HEK293 (cell line): Measurements from ENCODE around the gene KRT4.

ENCODE experiments used
- CTCF ChIA-PET: fragments of 350-600 bp; formaldehyde crosslinking; extraction: SDS; loops from one replicate; lab custom pipeline; 2021; ENCODE audit warnings: antibody characterized with exemption; lab: Yijun Ruan, JAX
- POLR2A ChIA-PET: fragments of 300-600 bp; formaldehyde crosslinking; extraction: SDS; loops from one replicate; lab custom pipeline; 2020; ENCODE audit warnings: antibody characterized with exemption, inconsistent platforms; lab: Yijun Ruan, JAX
- H3K27ac ChIP-seq: fragments of 200-500 bp; sonication (Bioruptor generic); 2 replicates; pipeline ENCODE4 v1.5.1; 2014; ENCODE audit warnings: low read depth, low read length, control low read depth, inconsistent platforms; ENCODE audit errors: extremely low read depth
- H3K36me3 ChIP-seq, 2 experiments: fragments of 200-500 bp in 1 of 2; sonication (Bioruptor generic) in 1 of 2; 1 replicate in 1 of 2; 2 replicates in 1 of 2; pipeline ENCODE4 v1.5.1; 2014 to 2017; ENCODE audit warnings: inconsistent platforms in 2 of 2, low read length in 2 of 2; ENCODE audit not compliant: control insufficient read depth in 2 of 2, insufficient read depth in 1 of 2
- H3K4me1 ChIP-seq: fragments of 200-500 bp; sonication (Bioruptor generic); 2 replicates; pipeline ENCODE4 v1.5.1; 2014; ENCODE audit warnings: mild to moderate bottlenecking, low read length, inconsistent platforms; ENCODE audit not compliant: control insufficient read depth, insufficient read depth
- H3K4me3 ChIP-seq: 2 replicates; pipeline ENCODE4 v1.5.1; 2011; ENCODE audit warnings: low read depth, mild to moderate bottlenecking, control low read depth, low read length, moderate library complexity
- H3K9me3 ChIP-seq: fragments of 200-500 bp; sonication (Bioruptor generic); 2 replicates; pipeline ENCODE4 v1.5.1; 2014; ENCODE audit warnings: low read depth, low read length, inconsistent platforms; ENCODE audit not compliant: control insufficient read depth, insufficient read depth
- EGR2 ChIP-seq: fragments of 450-650 bp; formaldehyde crosslinking; IDR thresholded peaks from 2 replicates; pipeline ENCODE4 v1.5.1; 2016; ENCODE audit warnings: low read depth, missing biosample characterization, missing genetic modification characterization
- IKZF3 ChIP-seq: fragments of 450-650 bp; IDR thresholded peaks from 2 replicates; pipeline ENCODE4 v1.5.0; 2018; ENCODE audit warnings: missing biosample characterization, mild to moderate bottlenecking, missing genetic modification characterization, moderate library complexity
- KLF7 ChIP-seq: fragments of 450-650 bp; formaldehyde crosslinking; IDR thresholded peaks from 2 replicates; pipeline ENCODE4 v1.5.1; 2016; ENCODE audit warnings: missing biosample characterization, missing genetic modification characterization, borderline replicate concordance
- SETDB1 ChIP-seq: IDR thresholded peaks from one replicate; pipeline ENCODE4 v1.6.1; 2017; ENCODE audit warnings: mild to moderate bottlenecking, low read length, moderate library complexity, mixed read lengths; ENCODE audit not compliant: insufficient read length
- ZEB2 ChIP-seq: fragments of 450-650 bp; formaldehyde crosslinking; IDR thresholded peaks from 2 replicates; pipeline ENCODE4 v1.5.1; 2016; ENCODE audit warnings: missing biosample characterization, missing genetic modification characterization
- ZFP37 ChIP-seq: fragments of 450-650 bp; formaldehyde crosslinking; IDR thresholded peaks from 2 replicates; pipeline ENCODE4 v1.5.1; 2016; ENCODE audit warnings: missing biosample characterization, missing genetic modification characterization
- ZIC2 ChIP-seq: fragments of 450-650 bp; formaldehyde crosslinking; IDR thresholded peaks from 2 replicates; pipeline ENCODE4 v1.5.1; 2016; ENCODE audit warnings: missing biosample characterization, missing genetic modification characterization
- ZNF133 ChIP-seq: fragments of 450-650 bp; formaldehyde crosslinking; IDR thresholded peaks from 2 replicates; pipeline ENCODE4 v1.5.1; 2016; ENCODE audit warnings: missing biosample characterization, missing genetic modification characterization
- ZNF174 ChIP-seq: fragments of 450-650 bp; formaldehyde crosslinking; IDR thresholded peaks from 2 replicates; pipeline ENCODE4 v1.5.0; 2017; ENCODE audit warnings: missing biosample characterization, mild to moderate bottlenecking, missing genetic modification characterization
- ZNF239 ChIP-seq: fragments of 450-650 bp; formaldehyde crosslinking; IDR thresholded peaks from 2 replicates; pipeline ENCODE4 v1.5.1; 2016; ENCODE audit warnings: missing biosample characterization, missing genetic modification characterization
- ZNF324 ChIP-seq: fragments of 450-650 bp; formaldehyde crosslinking; IDR thresholded peaks from 2 replicates; pipeline ENCODE4 v1.5.1; 2016; ENCODE audit warnings: missing biosample characterization, missing genetic modification characterization
- ZNF391 ChIP-seq: fragments of 450-650 bp; formaldehyde crosslinking; IDR thresholded peaks from 2 replicates; pipeline ENCODE4 v1.5.1; 2016; ENCODE audit warnings: low read depth, missing biosample characterization, missing genetic modification characterization, borderline replicate concordance
- ZNF473 ChIP-seq: fragments of 450-650 bp; formaldehyde crosslinking; IDR thresholded peaks from 2 replicates; pipeline ENCODE4 v1.5.1; 2017; ENCODE audit warnings: missing biosample characterization, missing genetic modification characterization
- ZNF501 ChIP-seq: fragments of 450-650 bp; formaldehyde crosslinking; IDR thresholded peaks from 2 replicates; pipeline ENCODE4 v1.5.1; 2016; ENCODE audit warnings: missing biosample characterization, missing genetic modification characterization
- ZNF561 ChIP-seq: fragments of 450-650 bp; IDR thresholded peaks from 2 replicates; pipeline ENCODE4 v1.5.1; 2018; ENCODE audit warnings: missing biosample characterization, missing genetic modification characterization, borderline replicate concordance
- ZNF670 ChIP-seq: fragments of 450-650 bp; formaldehyde crosslinking; IDR thresholded peaks from 2 replicates; pipeline ENCODE4 v1.5.1; 2016; ENCODE audit warnings: missing biosample characterization, missing genetic modification characterization, low read depth
- ZNF791 ChIP-seq: fragments of 450-650 bp; formaldehyde crosslinking; IDR thresholded peaks from 2 replicates; pipeline ENCODE4 v1.5.1; 2016; ENCODE audit warnings: missing biosample characterization, missing genetic modification characterization
- ZNF830 ChIP-seq: fragments of 450-650 bp; IDR thresholded peaks from 2 replicates; pipeline ENCODE4 v1.5.0; 2018; ENCODE audit warnings: missing biosample characterization, missing genetic modification characterization, low read depth, mild to moderate bottlenecking, moderate library complexity
- TF ChIP-seq, protein P1 (sequence below): fragments of 450-650 bp; formaldehyde crosslinking; IDR thresholded peaks from 2 replicates; pipeline ENCODE4 v1.5.1; 2017; ENCODE audit warnings: missing biosample characterization, missing genetic modification characterization
- TF ChIP-seq, protein P2 (sequence below): sonication (generic); formaldehyde crosslinking; IDR thresholded peaks from 2 replicates; pipeline ENCODE4 v1.8.1; 2022; ENCODE audit warnings: mild to moderate bottlenecking, moderate library complexity, missing genetic modification reagents
- TF ChIP-seq, protein P3 (sequence below): fragments of 450-650 bp; formaldehyde crosslinking; IDR thresholded peaks from 2 replicates; pipeline ENCODE4 v1.5.1; 2016; ENCODE audit warnings: missing biosample characterization, missing genetic modification characterization

KRT4 gene

DNA sequence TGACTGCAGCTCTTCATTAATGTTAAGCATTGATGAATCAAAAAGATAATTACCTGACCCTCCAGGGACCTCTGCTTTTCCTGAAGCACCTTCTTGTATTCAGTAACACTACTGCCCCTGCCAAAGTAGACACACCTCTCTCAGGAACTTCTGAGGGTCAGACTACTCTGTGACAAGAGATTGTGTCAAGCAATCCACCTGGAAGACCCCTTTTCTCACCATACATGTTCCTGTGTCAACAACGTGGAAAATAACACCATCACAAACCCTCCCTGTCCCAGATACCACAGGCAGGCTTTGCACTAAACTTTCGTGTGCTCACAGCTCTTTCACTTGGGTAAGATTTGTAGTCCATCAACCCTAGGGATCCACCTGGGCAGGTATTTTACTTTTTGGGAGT, 49.9 kb downstream of the KRT4 start:
- ChIA-PET POLR2A (no interaction called here), CTCF (interaction anchor here (0.6 kb wide), 1 partner anchor 54 kb away, joined by 3 read pairs; no protein-coding TSS in a partner anchor)

DNA sequence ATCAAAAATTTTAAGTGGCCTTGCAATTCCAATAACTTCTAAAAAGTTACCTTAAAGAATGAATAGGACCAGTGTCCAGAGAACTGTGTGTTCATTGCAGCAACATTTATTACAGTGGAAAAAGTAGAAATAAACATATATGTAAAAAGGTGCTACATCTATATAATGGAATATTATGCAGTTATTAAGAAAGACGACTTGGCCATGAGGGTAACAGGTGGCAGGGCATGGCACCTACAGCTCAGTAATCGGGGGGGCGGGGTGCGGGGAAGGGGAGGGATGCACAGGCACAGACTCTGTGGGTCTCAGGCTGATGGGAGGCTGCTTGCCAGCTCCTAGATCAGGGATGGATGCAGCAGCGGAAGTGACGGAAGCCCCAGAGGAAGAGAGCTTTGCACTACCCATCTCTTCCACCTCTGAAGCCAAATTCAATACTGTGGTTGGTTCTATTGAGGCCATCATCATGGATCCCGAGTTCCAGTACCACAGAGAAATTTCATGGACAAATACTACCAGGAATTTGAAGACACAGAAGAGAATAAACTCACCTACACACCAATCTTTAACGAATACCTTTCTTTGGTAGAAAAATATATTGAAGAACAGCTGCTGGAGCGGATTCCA, 50.8 kb downstream of the KRT4 start:
- Histone ChIP-seq H3K9me3 (no peaks in the 10 kb centered on the region), H3K27ac (no peak overlapping the region), H3K4me3 (no peak overlapping the region), H3K4me1 (no peaks in the 10 kb centered on the region), H3K36me3 (no peaks in the 10 kb centered on the region)
- ChIA-PET POLR2A (no interaction called here), CTCF (interaction anchor here (0.6 to 1.1 kb wide), 2 partner anchors 218 to 375 kb away, joined by 3 to 4 read pairs; no protein-coding TSS in a partner anchor)
- TF ChIP-seq, protein P1, sequence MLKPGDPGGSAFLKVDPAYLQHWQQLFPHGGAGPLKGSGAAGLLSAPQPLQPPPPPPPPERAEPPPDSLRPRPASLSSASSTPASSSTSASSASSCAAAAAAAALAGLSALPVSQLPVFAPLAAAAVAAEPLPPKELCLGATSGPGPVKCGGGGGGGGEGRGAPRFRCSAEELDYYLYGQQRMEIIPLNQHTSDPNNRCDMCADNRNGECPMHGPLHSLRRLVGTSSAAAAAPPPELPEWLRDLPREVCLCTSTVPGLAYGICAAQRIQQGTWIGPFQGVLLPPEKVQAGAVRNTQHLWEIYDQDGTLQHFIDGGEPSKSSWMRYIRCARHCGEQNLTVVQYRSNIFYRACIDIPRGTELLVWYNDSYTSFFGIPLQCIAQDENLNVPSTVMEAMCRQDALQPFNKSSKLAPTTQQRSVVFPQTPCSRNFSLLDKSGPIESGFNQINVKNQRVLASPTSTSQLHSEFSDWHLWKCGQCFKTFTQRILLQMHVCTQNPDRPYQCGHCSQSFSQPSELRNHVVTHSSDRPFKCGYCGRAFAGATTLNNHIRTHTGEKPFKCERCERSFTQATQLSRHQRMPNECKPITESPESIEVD (tag by site-specific recombination), result no peak
- TF ChIP-seq ZNF239 (tag by site-specific recombination), result no peak
- no peak for TF ChIP-seq EGR2 (tag by site-specific recombination)
- no peak for TF ChIP-seq ZNF561 (tag by site-specific recombination)
- no peak for TF ChIP-seq IKZF3
- TF ChIP-seq ZNF174 (tag by site-specific recombination), result no peak
- no peak for TF ChIP-seq ZNF324

More for the DNA sequence above, 49.9 kb downstream of the KRT4 start:
- Histone ChIP-seq H3K36me3 (no peaks in the 10 kb centered on the region), H3K4me3 (no peak overlapping the region), H3K27ac (no peak overlapping the region)
- no peak for TF ChIP-seq ZNF791 (tag by site-specific recombination)
- TF ChIP-seq, protein P2, sequence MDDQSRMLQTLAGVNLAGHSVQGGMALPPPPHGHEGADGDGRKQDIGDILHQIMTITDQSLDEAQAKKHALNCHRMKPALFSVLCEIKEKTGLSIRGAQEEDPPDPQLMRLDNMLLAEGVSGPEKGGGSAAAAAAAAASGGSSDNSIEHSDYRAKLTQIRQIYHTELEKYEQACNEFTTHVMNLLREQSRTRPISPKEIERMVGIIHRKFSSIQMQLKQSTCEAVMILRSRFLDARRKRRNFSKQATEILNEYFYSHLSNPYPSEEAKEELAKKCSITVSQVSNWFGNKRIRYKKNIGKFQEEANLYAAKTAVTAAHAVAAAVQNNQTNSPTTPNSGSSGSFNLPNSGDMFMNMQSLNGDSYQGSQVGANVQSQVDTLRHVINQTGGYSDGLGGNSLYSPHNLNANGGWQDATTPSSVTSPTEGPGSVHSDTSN (CRISPR knock-in tag), result no peak
- TF ChIP-seq ZNF473 (tag by site-specific recombination), result no peak
- TF ChIP-seq ZNF133 (tag by site-specific recombination), result no peak
- TF ChIP-seq ZNF670 (tag by site-specific recombination), result no peak
- TF ChIP-seq KLF7 (tag by site-specific recombination), result no peak
- no peak for TF ChIP-seq ZEB2 (tag by site-specific recombination)
- TF ChIP-seq ZNF391, result no peak
- no peak for TF ChIP-seq ZFP37
- no peak for TF ChIP-seq ZIC2 (tag by site-specific recombination)
- TF ChIP-seq ZNF501, result no peak
- TF ChIP-seq ZNF830, result no peak
- TF ChIP-seq SETDB1, result no peak
- TF ChIP-seq, protein P3, sequence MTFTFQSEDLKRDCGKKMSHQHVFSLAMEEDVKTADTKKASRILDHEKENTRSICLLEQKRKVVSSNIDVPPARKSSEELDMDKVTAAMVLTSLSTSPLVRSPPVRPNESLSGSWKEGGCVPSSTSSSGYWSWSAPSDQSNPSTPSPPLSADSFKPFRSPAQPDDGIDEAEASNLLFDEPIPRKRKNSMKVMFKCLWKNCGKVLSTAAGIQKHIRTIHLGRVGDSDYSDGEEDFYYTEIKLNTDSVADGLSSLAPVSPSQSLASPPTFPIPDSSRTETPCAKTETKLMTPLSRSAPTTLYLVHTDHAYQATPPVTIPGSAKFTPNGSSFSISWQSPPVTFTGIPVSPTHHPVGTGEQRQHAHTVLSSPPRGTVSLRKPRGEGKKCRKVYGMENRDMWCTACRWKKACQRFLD (tag by site-specific recombination), result no peak
- TF ChIP-seq, all 188 proteins: peak for 0
- H3K4me1 ChIP-seq, result no peaks in the 10 kb centered on the region
- no peaks in the 10 kb centered on the region for H3K9me3 ChIP-seq
